ENCODE measurements around the gene SNED1. TPM values are rescaled to one million over a fixed set of nuclear protein-coding genes. Genes with fewer than 3 reads are reported as not detected.

SNED1 gene
- total RNA-seq, 1 experiment from 2014 or later = 0.77 TPM

- DNase-seq (ENCODE audit: extremely low read depth, low read depth) = no peak
These were observed 8.2 kb upstream of the SNED1 start for GRCh38 chr2:240990266-240990529.

GRCh38 chr2:240990726-240991377, 7.6 kb upstream of the SNED1 start:
- DNase-seq (ENCODE audit: extremely low read depth, low read depth) = no peak

- DNase-seq (ENCODE audit: extremely low read depth, low read depth) = peak; percentile 50
These were observed 6.8 kb upstream of the SNED1 start for GRCh38 chr2:240991378-240992263.

- DNase-seq (ENCODE audit: extremely low read depth, low read depth) = no peak
These were observed 5.7 kb upstream of the SNED1 start for GRCh38 chr2:240992572-240993291.

- DNase-seq (ENCODE audit: extremely low read depth, low read depth) = no peak
These were observed 4.8 kb upstream of the SNED1 start for GRCh38 chr2:240993446-240994170.

GRCh38 chr2:240994171-240994896, 4.1 kb upstream of the SNED1 start:
- no peak for DNase-seq (ENCODE audit: extremely low read depth, low read depth)

- DNase-seq (ENCODE audit: extremely low read depth, low read depth) = no peak
These were observed 3.1 kb upstream of the SNED1 start for GRCh38 chr2:240995041-240996021.

- no peak for DNase-seq (ENCODE audit: extremely low read depth, low read depth)
These were observed 2.1 kb upstream of the SNED1 start for GRCh38 chr2:240996161-240996833.

GRCh38 chr2:240996834-240997140, 1.6 kb upstream of the SNED1 start:
- no peak for DNase-seq (ENCODE audit: extremely low read depth, low read depth)

- no peak for DNase-seq (ENCODE audit: extremely low read depth, low read depth)
These were observed 1.1 kb upstream of the SNED1 start for GRCh38 chr2:240997141-240997855.

- no peak for DNase-seq (ENCODE audit: extremely low read depth, low read depth)
These were observed 232 bp downstream of the SNED1 start for GRCh38 chr2:240998706-240998994.

- DNase-seq (ENCODE audit: extremely low read depth, low read depth) = no peak
These were observed 775 bp downstream of the SNED1 start for GRCh38 chr2:240998995-240999791.

GRCh38 chr2:240999873-241000541, 1.6 kb downstream of the SNED1 start:
- DNase-seq (ENCODE audit: extremely low read depth, low read depth) = no peak

GRCh38 chr2:241000831-241001321, 2.5 kb downstream of the SNED1 start:
- DNase-seq (ENCODE audit: extremely low read depth, low read depth) = no peak

- DNase-seq (ENCODE audit: extremely low read depth, low read depth) = no peak
These were observed 3.2 kb downstream of the SNED1 start for GRCh38 chr2:241001413-241002274.

Data from NCI-H460 (cell line).